GM10266 (cell line): ENCODE results near the gene PODNL1.

Experiments
- DNase-seq: peaks from one replicate; pipeline ENCODE4 v3.0.0; 2012; ENCODE audit errors: extremely low spot score
- TF ChIP-seq, protein P1 (sequence below): IDR thresholded peaks from 2 replicates; pipeline ENCODE4 v1.5.1; 2012; ENCODE audit warnings: mild to moderate bottlenecking, low read depth; ENCODE audit not compliant: control insufficient read depth, insufficient read depth; ENCODE audit errors: missing control alignments

Gene PODNL1

DNA sequence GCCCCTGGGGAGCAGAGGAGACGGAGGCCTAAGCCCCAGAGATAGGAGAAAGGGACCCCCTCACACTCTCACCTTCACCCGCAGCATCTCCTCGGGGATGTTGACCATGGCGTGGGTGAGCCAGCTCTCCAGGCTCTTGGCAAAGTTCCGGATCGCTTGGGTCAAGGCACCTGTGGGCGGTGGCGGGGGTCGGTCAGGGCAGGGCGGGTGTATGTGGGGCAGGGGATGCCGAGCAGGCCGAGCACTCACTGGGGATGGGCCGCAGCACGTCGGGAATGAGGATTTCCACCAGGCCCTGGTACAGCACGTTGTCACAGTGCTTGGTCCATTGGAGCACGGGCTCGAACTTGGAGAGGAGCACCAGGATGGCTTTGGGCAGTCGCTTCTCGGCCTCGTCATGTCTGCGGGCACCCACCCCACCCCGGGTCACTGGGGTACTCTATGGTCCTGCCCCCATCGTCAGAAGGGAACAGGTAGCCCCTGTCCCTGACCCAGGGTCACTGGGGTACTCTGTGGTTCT, 27.2 kb upstream of the PODNL1 start:
- TF ChIP-seq, protein P1, sequence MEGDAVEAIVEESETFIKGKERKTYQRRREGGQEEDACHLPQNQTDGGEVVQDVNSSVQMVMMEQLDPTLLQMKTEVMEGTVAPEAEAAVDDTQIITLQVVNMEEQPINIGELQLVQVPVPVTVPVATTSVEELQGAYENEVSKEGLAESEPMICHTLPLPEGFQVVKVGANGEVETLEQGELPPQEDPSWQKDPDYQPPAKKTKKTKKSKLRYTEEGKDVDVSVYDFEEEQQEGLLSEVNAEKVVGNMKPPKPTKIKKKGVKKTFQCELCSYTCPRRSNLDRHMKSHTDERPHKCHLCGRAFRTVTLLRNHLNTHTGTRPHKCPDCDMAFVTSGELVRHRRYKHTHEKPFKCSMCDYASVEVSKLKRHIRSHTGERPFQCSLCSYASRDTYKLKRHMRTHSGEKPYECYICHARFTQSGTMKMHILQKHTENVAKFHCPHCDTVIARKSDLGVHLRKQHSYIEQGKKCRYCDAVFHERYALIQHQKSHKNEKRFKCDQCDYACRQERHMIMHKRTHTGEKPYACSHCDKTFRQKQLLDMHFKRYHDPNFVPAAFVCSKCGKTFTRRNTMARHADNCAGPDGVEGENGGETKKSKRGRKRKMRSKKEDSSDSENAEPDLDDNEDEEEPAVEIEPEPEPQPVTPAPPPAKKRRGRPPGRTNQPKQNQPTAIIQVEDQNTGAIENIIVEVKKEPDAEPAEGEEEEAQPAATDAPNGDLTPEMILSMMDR: no peak
- DNase-seq: no peak

DNA sequence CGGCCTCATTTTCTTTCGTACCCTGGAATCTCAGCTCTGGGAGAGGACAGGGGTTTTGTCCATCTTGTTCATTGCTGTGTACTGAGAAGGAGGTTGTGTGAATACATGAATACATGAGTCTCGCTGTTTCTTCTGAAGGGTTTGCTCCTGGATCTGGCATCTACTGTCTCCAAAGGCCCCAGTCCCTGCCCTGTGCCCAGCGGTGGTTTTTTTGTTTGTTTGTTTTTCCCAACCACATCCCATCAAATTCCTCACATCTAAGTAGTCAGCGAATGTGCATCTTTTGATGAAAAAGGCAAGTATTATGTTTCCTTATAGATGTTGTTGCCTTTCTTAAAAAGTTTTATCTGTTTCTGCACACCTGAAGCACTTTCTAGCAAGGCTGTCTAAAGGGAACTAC, 26.6 kb upstream of the PODNL1 start:
- DNase-seq: no peak
- TF ChIP-seq, protein P1: no peak

DNA sequence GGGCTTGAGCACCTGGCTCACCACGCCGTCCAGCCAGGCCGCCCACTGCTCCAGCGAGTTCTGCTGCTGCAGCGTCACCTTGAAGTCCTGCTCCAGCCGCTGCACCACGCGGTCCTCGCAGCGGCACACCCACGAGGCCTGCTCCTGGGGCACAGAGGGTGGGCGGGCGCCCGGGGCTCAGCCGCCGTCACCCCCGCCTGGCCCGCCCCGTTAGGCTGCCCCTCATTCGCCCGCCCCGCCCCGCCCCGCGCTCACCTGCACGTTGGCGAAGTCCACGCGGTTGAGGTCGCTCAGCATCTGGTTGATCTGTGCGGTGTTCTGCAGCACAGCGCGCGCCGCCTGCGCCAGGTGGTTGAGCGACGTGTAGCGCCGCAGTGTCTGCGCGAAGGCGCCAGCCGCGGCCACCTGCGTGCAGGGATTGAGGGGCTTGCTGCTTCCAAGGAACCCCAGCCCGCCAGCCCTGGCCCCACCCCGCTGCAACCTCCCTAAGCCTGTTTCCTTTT, 25.4 kb upstream of the PODNL1 start:
- DNase-seq: no peak
- TF ChIP-seq, protein P1: no peak

DNA sequence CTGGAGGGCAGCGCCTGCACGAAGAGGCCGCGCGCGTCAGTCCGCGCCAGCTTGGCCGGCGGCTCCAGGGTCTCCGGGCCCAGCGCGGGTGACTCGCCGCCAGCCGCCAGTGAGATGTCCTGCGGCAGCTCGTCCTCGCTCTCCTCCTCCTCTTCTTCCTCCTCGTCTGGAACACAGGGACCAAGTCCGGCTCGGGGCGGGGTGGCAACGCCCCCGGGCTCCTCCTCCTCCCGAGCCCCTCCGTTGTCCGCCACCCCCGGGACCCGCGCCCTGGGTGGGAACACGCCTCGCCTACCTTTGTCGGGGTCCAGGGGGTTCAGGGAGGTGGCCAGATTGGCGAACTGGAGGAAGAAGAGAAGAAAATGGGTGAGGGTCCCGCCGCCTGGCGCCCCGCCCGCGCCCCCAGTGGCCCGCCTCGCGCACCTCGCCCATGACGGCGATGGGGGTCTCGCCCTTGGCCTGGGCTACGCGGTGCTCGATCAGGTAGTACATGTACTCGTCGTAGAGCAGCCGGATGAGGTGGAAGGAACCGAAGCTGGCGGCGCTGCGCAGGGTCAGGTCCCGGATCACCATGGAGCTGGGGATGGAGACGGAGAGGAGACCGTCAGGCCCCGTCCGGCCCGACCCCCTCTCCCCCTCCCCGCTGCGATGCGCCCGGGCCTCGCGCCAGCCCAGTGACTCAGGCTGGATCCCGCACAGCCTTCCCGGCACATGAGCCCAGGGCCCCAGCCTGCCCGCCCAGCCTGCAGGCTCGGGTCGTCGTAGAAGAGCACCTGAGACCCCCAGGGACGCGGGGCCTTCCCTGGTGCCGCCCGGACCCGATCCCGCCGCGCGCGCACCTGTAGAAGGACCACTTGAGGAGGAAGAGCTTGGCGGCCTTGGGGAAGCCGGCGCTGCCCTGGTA, 24.7 kb upstream of the PODNL1 start:
- DNase-seq: no peak
- TF ChIP-seq, protein P1: no peak

DNA sequence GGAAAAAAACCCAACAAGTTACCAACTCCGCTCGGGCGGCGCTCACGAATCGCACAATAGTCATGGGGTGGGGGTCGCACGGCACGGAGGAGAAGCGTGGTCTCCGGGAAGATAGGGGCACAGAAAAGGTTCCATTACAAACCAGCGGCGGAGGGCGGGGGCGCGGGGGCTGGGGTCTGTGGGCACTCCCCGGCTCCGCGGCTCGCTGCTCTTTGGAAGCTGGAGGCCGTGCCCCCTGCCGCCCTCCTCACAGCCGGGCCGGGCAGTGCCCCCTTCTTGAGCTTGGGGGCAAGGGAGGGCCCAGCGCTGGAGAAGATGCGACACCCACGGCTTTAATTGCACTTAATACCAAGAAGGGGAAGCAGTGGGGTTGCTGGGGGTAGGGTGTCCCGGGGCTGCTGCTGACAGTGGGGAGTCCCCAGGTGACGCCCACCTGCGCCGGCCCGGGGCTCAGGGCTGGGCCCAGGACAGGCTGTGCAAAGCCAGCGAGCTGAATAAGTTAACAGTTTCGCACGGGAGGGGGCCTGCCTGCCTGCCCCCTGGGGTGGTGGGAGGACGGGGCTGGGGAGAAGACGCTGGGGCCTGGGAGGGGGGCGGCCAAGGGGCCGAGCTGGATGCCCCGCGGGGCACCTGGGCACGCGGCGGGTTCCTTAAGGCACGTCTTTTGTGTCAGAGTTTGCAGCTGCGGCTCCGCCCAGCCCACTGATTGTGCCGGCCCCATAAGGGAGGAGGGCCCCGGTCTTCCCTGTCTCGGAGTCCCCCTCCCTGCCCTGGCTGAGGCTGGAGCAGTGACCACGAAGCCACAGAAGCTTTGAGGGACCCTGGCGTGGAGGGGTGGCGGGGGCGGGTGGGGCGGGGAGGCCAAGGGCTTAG, 23.8 kb upstream of the PODNL1 start:
- DNase-seq: no peak
- TF ChIP-seq, protein P1: no peak

DNA sequence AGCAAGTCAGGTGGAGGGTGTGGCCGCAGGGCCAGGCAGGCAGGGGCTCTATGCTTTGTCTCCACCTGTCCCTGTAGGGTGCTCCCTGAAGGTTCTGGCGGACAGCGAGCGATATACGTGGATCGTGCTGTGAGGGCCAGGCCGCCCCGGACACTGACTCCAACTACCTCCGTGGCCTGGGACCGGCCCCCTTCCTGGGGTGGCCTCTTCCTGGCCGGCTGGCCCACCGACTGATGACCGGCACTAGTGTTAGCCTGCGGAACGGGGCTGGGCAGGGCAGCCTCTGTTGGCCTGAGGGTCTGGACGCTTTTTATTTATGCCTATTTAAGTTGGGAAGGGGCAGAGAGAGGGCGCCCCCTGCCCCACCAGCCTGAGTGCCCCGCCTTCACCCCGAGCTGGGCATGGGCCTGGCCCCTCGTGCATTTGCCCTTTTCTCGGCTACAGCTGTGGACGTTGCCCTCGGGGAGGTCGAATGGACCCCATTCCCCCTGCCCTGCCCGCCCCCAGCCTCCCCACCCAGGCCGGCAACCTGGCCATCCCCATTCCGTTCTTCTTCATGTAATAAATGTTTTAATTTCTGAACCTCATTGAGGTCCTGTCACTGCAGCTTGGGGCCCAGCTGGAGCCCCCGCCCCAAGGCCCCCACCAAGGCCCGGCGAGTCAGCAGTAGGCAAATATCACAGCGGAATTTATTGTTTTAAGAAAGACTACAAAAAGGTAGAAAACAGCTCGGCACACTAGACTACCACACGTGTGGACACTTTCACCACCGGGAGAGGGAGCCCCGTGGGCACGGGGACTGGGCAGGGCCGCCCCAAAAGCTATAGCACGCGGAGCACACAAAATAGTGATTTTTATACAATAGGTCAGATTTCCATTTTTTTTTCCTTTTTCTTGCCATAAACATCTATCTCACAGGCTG, 22.9 kb upstream of the PODNL1 start:
- TF ChIP-seq, protein P1: no peak
- no peak for DNase-seq
